ENCODE measurements around the gene DDX24. TPM values are rescaled to one million over a fixed set of nuclear protein-coding genes. Genes with fewer than 3 reads are reported as not detected.

Gene DDX24
- total RNA-seq, 1 experiment from 2014 or later, result 217 TPM

- H3K9me3 ChIP-seq (ENCODE audit: low read length), result no peaks in the 10 kb centered on the region
- no peak overlapping the region for H3K27ac ChIP-seq (ENCODE audit: low read length)
- H2AFZ ChIP-seq (ENCODE audit: low read length), result no peak overlapping the region
- no peaks in the 10 kb centered on the region for H3K79me2 ChIP-seq (ENCODE audit: low read length)
- H4K20me1 ChIP-seq (ENCODE audit: insufficient read depth, low read depth, low read length), result no peaks in the 10 kb centered on the region
- H3K27me3 ChIP-seq (ENCODE audit: low read length), result no peaks in the 10 kb centered on the region
- H3K4me1 ChIP-seq (ENCODE audit: low read length), result peaks cover 18% of the 10 kb centered on the region
- no peaks in the 10 kb centered on the region for H3K9me2 ChIP-seq (replicated peaks; ENCODE audit: insufficient read depth, low read length)
- no peak overlapping the region for H3K9ac ChIP-seq (ENCODE audit: low read length)
- no peak overlapping the region for H3K4me2 ChIP-seq (ENCODE audit: low read depth, low read length, poor library complexity, severe bottlenecking)
- no peak for DNase-seq
- no peak overlapping the region for H3K4me3 ChIP-seq (ENCODE audit: low read length)
- H3K36me3 ChIP-seq (ENCODE audit: insufficient read depth, low read length), result no peaks in the 10 kb centered on the region
These were observed 44.8 kb upstream of the DDX24 start for GRCh38 chr14:94125659-94126418.

- peaks cover 11% of the 10 kb centered on the region for H3K4me1 ChIP-seq (ENCODE audit: low read length)
- H4K20me1 ChIP-seq (ENCODE audit: insufficient read depth, low read depth, low read length), result no peaks in the 10 kb centered on the region
- no peak overlapping the region for H3K9ac ChIP-seq (ENCODE audit: low read length)
- H3K79me2 ChIP-seq (ENCODE audit: low read length), result no peaks in the 10 kb centered on the region
- no peak overlapping the region for H3K4me3 ChIP-seq (ENCODE audit: low read length)
- no peaks in the 10 kb centered on the region for H3K9me3 ChIP-seq (ENCODE audit: low read length)
- H3K27ac ChIP-seq (ENCODE audit: low read length), result no peak overlapping the region
- H3K9me2 ChIP-seq (replicated peaks; ENCODE audit: insufficient read depth, low read length), result no peaks in the 10 kb centered on the region
- H2AFZ ChIP-seq (ENCODE audit: low read length), result no peak overlapping the region
- no peaks in the 10 kb centered on the region for H3K36me3 ChIP-seq (ENCODE audit: insufficient read depth, low read length)
- no peak for DNase-seq
- H3K27me3 ChIP-seq (ENCODE audit: low read length), result 0 out of 2 replicates have a peak, but pooled peaks cover 2% of the 10 kb centered on the region
- no peak overlapping the region for H3K4me2 ChIP-seq (ENCODE audit: low read depth, low read length, poor library complexity, severe bottlenecking)
These were observed 43.8 kb upstream of the DDX24 start for GRCh38 chr14:94124582-94125377.

GRCh38 chr14:94123868-94124267, 42.9 kb upstream of the DDX24 start:
- H3K27ac ChIP-seq (ENCODE audit: low read length), result no peak overlapping the region

DNA sequence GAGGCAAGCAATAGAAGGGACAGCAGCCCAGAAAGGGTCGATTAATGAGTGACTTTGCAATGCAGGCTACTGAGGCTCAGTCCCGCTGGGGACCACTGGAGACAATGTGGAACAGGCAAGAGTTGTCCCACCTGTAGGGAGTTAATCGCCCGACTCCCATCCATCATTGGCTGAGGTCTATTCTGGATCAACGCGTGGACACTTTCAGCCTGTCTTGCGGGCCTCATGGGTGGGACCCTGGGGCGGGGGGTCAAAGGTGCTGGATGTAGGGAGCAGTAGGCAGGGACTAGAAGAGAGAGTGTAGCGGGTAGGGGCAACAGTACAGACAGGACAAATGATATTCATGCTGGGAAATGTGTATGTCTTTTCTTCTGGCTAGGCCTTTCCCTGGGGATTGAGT, 42.3 kb upstream of the DDX24 start:
- Histone ChIP-seq H3K9ac (ENCODE audit: low read length) (no peak overlapping the region), H3K36me3 (ENCODE audit: insufficient read depth, low read length) (no peaks in the 10 kb centered on the region), H4K20me1 (ENCODE audit: insufficient read depth, low read depth, low read length) (no peaks in the 10 kb centered on the region), H3K27me3 (ENCODE audit: low read length) (0 out of 2 replicates have a peak, but pooled peaks cover 4% of the 10 kb centered on the region), H2AFZ (ENCODE audit: low read length) (no peak overlapping the region), H3K4me3 (ENCODE audit: low read length) (no peak overlapping the region), H3K27ac (ENCODE audit: low read length) (no peak overlapping the region), H3K79me2 (ENCODE audit: low read length) (no peaks in the 10 kb centered on the region), H3K9me3 (ENCODE audit: low read length) (no peaks in the 10 kb centered on the region), H3K4me2 (ENCODE audit: low read depth, low read length, poor library complexity, severe bottlenecking) (no peak overlapping the region), H3K4me1 (ENCODE audit: low read length) (no peaks in the 10 kb centered on the region), H3K9me2 (replicated peaks; ENCODE audit: insufficient read depth, low read length) (no peaks in the 10 kb centered on the region)
- DNase-seq, result no peak

More at GRCh38 chr14:94123868-94124267, 42.9 kb upstream of the DDX24 start:
- no peak overlapping the region for H3K9ac ChIP-seq (ENCODE audit: low read length)
- DNase-seq, result no peak
- no peaks in the 10 kb centered on the region for H3K79me2 ChIP-seq (ENCODE audit: low read length)
- no peaks in the 10 kb centered on the region for H3K9me3 ChIP-seq (ENCODE audit: low read length)
- H3K36me3 ChIP-seq (ENCODE audit: insufficient read depth, low read length), result no peaks in the 10 kb centered on the region
- H3K9me2 ChIP-seq (replicated peaks; ENCODE audit: insufficient read depth, low read length), result no peaks in the 10 kb centered on the region
- 0 out of 2 replicates have a peak, but pooled peaks cover 4% of the 10 kb centered on the region for H3K27me3 ChIP-seq (ENCODE audit: low read length)
- peaks cover 5% of the 10 kb centered on the region for H3K4me1 ChIP-seq (ENCODE audit: low read length)
- H3K4me2 ChIP-seq (ENCODE audit: low read depth, low read length, poor library complexity, severe bottlenecking), result no peak overlapping the region
- no peak overlapping the region for H2AFZ ChIP-seq (ENCODE audit: low read length)
- H4K20me1 ChIP-seq (ENCODE audit: insufficient read depth, low read depth, low read length), result no peaks in the 10 kb centered on the region
- H3K4me3 ChIP-seq (ENCODE audit: low read length), result no peak overlapping the region

GRCh38 chr14:94122438-94122837, 41.4 kb upstream of the DDX24 start:
- H3K27me3 ChIP-seq (ENCODE audit: low read length), result 0 out of 2 replicates have a peak, but pooled peaks cover 4% of the 10 kb centered on the region
- no peak overlapping the region for H2AFZ ChIP-seq (ENCODE audit: low read length)
- H4K20me1 ChIP-seq (ENCODE audit: insufficient read depth, low read depth, low read length), result no peaks in the 10 kb centered on the region
- no peaks in the 10 kb centered on the region for H3K9me3 ChIP-seq (ENCODE audit: low read length)
- no peak for DNase-seq
- H3K27ac ChIP-seq (ENCODE audit: low read length), result no peak overlapping the region
- H3K79me2 ChIP-seq (ENCODE audit: low read length), result no peaks in the 10 kb centered on the region
- H3K4me3 ChIP-seq (ENCODE audit: low read length), result no peak overlapping the region
- no peaks in the 10 kb centered on the region for H3K4me1 ChIP-seq (ENCODE audit: low read length)
- H3K4me2 ChIP-seq (ENCODE audit: low read depth, low read length, poor library complexity, severe bottlenecking), result no peak overlapping the region
- H3K9me2 ChIP-seq (replicated peaks; ENCODE audit: insufficient read depth, low read length), result no peaks in the 10 kb centered on the region
- H3K9ac ChIP-seq (ENCODE audit: low read length), result no peak overlapping the region
- no peaks in the 10 kb centered on the region for H3K36me3 ChIP-seq (ENCODE audit: insufficient read depth, low read length)

DNA sequence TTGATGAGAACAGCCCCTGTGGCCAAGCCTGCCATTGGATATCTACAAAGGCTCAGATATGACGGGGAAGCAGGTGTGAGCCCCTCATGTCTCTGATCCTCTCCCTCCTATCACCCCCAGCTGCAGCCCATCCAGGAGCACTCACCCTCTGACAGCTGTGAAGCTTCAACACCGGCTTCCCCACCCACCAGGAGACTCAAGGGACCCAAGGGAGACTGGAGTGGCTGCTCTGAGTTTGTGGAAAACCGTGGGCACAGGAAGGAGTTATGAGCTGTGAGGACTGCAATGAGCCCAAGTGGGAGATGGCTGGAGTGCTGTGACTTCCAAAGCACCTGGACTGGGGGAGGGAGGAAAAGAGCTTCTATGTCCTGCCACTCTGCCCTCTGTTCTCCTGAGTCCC, 40.5 kb upstream of the DDX24 start:
- no peaks in the 10 kb centered on the region for H4K20me1 ChIP-seq (ENCODE audit: insufficient read depth, low read depth, low read length)
- no peak overlapping the region for H2AFZ ChIP-seq (ENCODE audit: low read length)
- no peak for DNase-seq
- no peak overlapping the region for H3K4me2 ChIP-seq (ENCODE audit: low read depth, low read length, poor library complexity, severe bottlenecking)
- no peaks in the 10 kb centered on the region for H3K4me1 ChIP-seq (ENCODE audit: low read length)
- H3K27me3 ChIP-seq (ENCODE audit: low read length), result 0 out of 2 replicates have a peak, but pooled peaks cover 4% of the 10 kb centered on the region
- no peaks in the 10 kb centered on the region for H3K9me3 ChIP-seq (ENCODE audit: low read length)
- H3K79me2 ChIP-seq (ENCODE audit: low read length), result no peaks in the 10 kb centered on the region
- no peak overlapping the region for H3K9ac ChIP-seq (ENCODE audit: low read length)
- no peaks in the 10 kb centered on the region for H3K9me2 ChIP-seq (replicated peaks; ENCODE audit: insufficient read depth, low read length)
- no peaks in the 10 kb centered on the region for H3K36me3 ChIP-seq (ENCODE audit: insufficient read depth, low read length)
- H3K27ac ChIP-seq (ENCODE audit: low read length), result no peak overlapping the region
- H3K4me3 ChIP-seq (ENCODE audit: low read length), result no peak overlapping the region

GRCh38 chr14:94120667-94121340, 39.8 kb upstream of the DDX24 start:
- no peaks in the 10 kb centered on the region for H4K20me1 ChIP-seq (ENCODE audit: insufficient read depth, low read depth, low read length)
- no peak overlapping the region for H3K9ac ChIP-seq (ENCODE audit: low read length)
- no peak overlapping the region for H3K4me2 ChIP-seq (ENCODE audit: low read depth, low read length, poor library complexity, severe bottlenecking)
- no peaks in the 10 kb centered on the region for H3K4me1 ChIP-seq (ENCODE audit: low read length)
- H2AFZ ChIP-seq (ENCODE audit: low read length), result no peak overlapping the region
- no peaks in the 10 kb centered on the region for H3K36me3 ChIP-seq (ENCODE audit: insufficient read depth, low read length)
- H3K9me3 ChIP-seq (ENCODE audit: low read length), result no peaks in the 10 kb centered on the region
- no peak for DNase-seq
- no peaks in the 10 kb centered on the region for H3K9me2 ChIP-seq (replicated peaks; ENCODE audit: insufficient read depth, low read length)
- no peak overlapping the region for H3K4me3 ChIP-seq (ENCODE audit: low read length)
- H3K79me2 ChIP-seq (ENCODE audit: low read length), result no peaks in the 10 kb centered on the region
- no peak overlapping the region for H3K27ac ChIP-seq (ENCODE audit: low read length)
- 0 out of 2 replicates have a peak, but pooled peaks cover 4% of the 10 kb centered on the region for H3K27me3 ChIP-seq (ENCODE audit: low read length)

GRCh38 chr14:94119071-94119470, 38.1 kb upstream of the DDX24 start:
- no peak overlapping the region for H3K4me3 ChIP-seq (ENCODE audit: low read length)
- H4K20me1 ChIP-seq (ENCODE audit: insufficient read depth, low read depth, low read length), result no peaks in the 10 kb centered on the region
- H3K79me2 ChIP-seq (ENCODE audit: low read length), result no peaks in the 10 kb centered on the region
- H2AFZ ChIP-seq (ENCODE audit: low read length), result no peak overlapping the region
- H3K9me2 ChIP-seq (replicated peaks; ENCODE audit: insufficient read depth, low read length), result no peaks in the 10 kb centered on the region
- no peak overlapping the region for H3K9ac ChIP-seq (ENCODE audit: low read length)
- no peak overlapping the region for H3K27ac ChIP-seq (ENCODE audit: low read length)
- no peak for DNase-seq
- H3K4me1 ChIP-seq (ENCODE audit: low read length), result no peaks in the 10 kb centered on the region
- H3K36me3 ChIP-seq (ENCODE audit: insufficient read depth, low read length), result no peaks in the 10 kb centered on the region
- no peaks in the 10 kb centered on the region for H3K9me3 ChIP-seq (ENCODE audit: low read length)
- no peak overlapping the region for H3K4me2 ChIP-seq (ENCODE audit: low read depth, low read length, poor library complexity, severe bottlenecking)
- H3K27me3 ChIP-seq (ENCODE audit: low read length), result 0 out of 2 replicates have a peak, but pooled peaks cover 4% of the 10 kb centered on the region

Measured in Karpas-422 (cell line).